ENCODE measurements around the gene SPHKAP.
"Not testable (repeated sequence)": the region's sequence is repeated elsewhere in the genome, so short reads cannot be mapped to it uniquely, and the experiment has no call there.

The SPHKAP gene

GRCh38 chr2:228017784-228018183 lies 163.7 kb downstream of the SPHKAP start:
- DNase-seq: no peak

- no peak for DNase-seq
Measured at GRCh38 chr2:228016402-228016801, 165.1 kb downstream of the SPHKAP start.

- no peak for DNase-seq
Measured at GRCh38 chr2:228015741-228016140, 165.7 kb downstream of the SPHKAP start.

- no peak for DNase-seq
Measured at GRCh38 chr2:227996366-227996765, 185.1 kb downstream of the SPHKAP start.

GRCh38 chr2:227990937-227991336 lies 190.6 kb downstream of the SPHKAP start:
- no peak for DNase-seq

GRCh38 chr2:227973241-227973640 lies 208.2 kb downstream of the SPHKAP start:
- no peak for DNase-seq

GRCh38 chr2:227971619-227972230 lies 209.8 kb downstream of the SPHKAP start:
- DNase-seq: no peak

GRCh38 chr2:227960317-227960716 lies 221.2 kb downstream of the SPHKAP start:
- DNase-seq: no peak

GRCh38 chr2:227942965-227943364 lies 238.5 kb downstream of the SPHKAP start:
- no peak for DNase-seq

GRCh38 chr2:227942021-227942420 lies 239.5 kb downstream of the SPHKAP start:
- DNase-seq: no peak

GRCh38 chr2:227939271-227940027 lies 242.0 kb downstream of the SPHKAP start:
- no peak for DNase-seq

GRCh38 chr2:227936249-227936648 lies 245.2 kb downstream of the SPHKAP start:
- not testable (repeated sequence) for DNase-seq

- DNase-seq: no peak
Measured at GRCh38 chr2:227933884-227934283, 247.6 kb downstream of the SPHKAP start.

GRCh38 chr2:227932403-227932802 lies 249.1 kb downstream of the SPHKAP start:
- no peak for DNase-seq

GRCh38 chr2:227932001-227932400 lies 249.5 kb downstream of the SPHKAP start:
- no peak for DNase-seq

All from NCI-H524 treated with DMSO at 0.1 percent for 48 hours (cell line).